ENCODE measurements around the gene CDK16. TPM values are rescaled to one million over a fixed set of nuclear protein-coding genes. Genes with fewer than 3 reads are reported as not detected.

CDK16 gene
- total RNA-seq, 1 donor from 2014 or later: 253 TPM

GRCh38 chrX:47241201-47242011, 22.9 kb downstream of the CDK16 start:
- TF ChIP-seq CTCF (IDR thresholded peaks at IDR 0.05; ENCODE audit: unreplicated experiment): no peak
- H3K4me1 Mint-ChIP-seq (ENCODE audit: low read depth): peaks cover 12% of the 10 kb centered on the region
- H3K36me3 Mint-ChIP-seq (ENCODE audit: insufficient read depth): peaks cover 48% of the 10 kb centered on the region
- DNase-seq (ENCODE audit: low spot score, unreplicated experiment): no peak
- no peaks in the 10 kb centered on the region for H3K9me3 Mint-ChIP-seq (ENCODE audit: low read depth)
- no peak overlapping the region for H3K27ac Mint-ChIP-seq
- H3K27me3 Mint-ChIP-seq: no peaks in the 10 kb centered on the region
- no peak overlapping the region for H3K4me3 Mint-ChIP-seq (ENCODE audit: low read depth)

- no peak for TF ChIP-seq CTCF (IDR thresholded peaks at IDR 0.05; ENCODE audit: unreplicated experiment)
- DNase-seq (ENCODE audit: low spot score, unreplicated experiment): no peak
- no peaks in the 10 kb centered on the region for H3K9me3 Mint-ChIP-seq (ENCODE audit: low read depth)
- H3K27me3 Mint-ChIP-seq: no peaks in the 10 kb centered on the region
- no peak overlapping the region for H3K4me3 Mint-ChIP-seq (ENCODE audit: low read depth)
- H3K4me1 Mint-ChIP-seq (ENCODE audit: low read depth): peaks cover 5% of the 10 kb centered on the region
- peaks cover 49% of the 10 kb centered on the region for H3K36me3 Mint-ChIP-seq (ENCODE audit: insufficient read depth)
- H3K27ac Mint-ChIP-seq: no peak overlapping the region
These were observed 23.8 kb downstream of the CDK16 start for GRCh38 chrX:47242321-47242720.

GRCh38 chrX:47243351-47243750, 24.9 kb downstream of the CDK16 start:
- peaks cover 4% of the 10 kb centered on the region for H3K4me1 Mint-ChIP-seq (ENCODE audit: low read depth)
- H3K4me3 Mint-ChIP-seq (ENCODE audit: low read depth): no peak overlapping the region
- H3K36me3 Mint-ChIP-seq (ENCODE audit: insufficient read depth): peaks cover 53% of the 10 kb centered on the region
- DNase-seq (ENCODE audit: low spot score, unreplicated experiment): no peak
- no peaks in the 10 kb centered on the region for H3K9me3 Mint-ChIP-seq (ENCODE audit: low read depth)
- TF ChIP-seq CTCF (IDR thresholded peaks at IDR 0.05; ENCODE audit: unreplicated experiment): no peak
- no peaks in the 10 kb centered on the region for H3K27me3 Mint-ChIP-seq
- H3K27ac Mint-ChIP-seq: no peak overlapping the region

- Mint-ChIP-seq H3K27me3 (no peaks in the 10 kb centered on the region), H3K4me1 (ENCODE audit: low read depth) (peaks cover 2% of the 10 kb centered on the region), H3K36me3 (ENCODE audit: insufficient read depth) (peaks cover 55% of the 10 kb centered on the region), H3K4me3 (ENCODE audit: low read depth) (no peak overlapping the region), H3K27ac (no peak overlapping the region), H3K9me3 (ENCODE audit: low read depth) (no peaks in the 10 kb centered on the region)
- TF ChIP-seq CTCF (IDR thresholded peaks at IDR 0.05; ENCODE audit: unreplicated experiment): no peak
- DNase-seq (ENCODE audit: low spot score, unreplicated experiment): no peak
These were observed 26.2 kb downstream of the CDK16 start for GRCh38 chrX:47244676-47245075.

GRCh38 chrX:47245156-47245555, 26.7 kb downstream of the CDK16 start:
- peaks cover 2% of the 10 kb centered on the region for H3K4me1 Mint-ChIP-seq (ENCODE audit: low read depth)
- no peak for TF ChIP-seq CTCF (IDR thresholded peaks at IDR 0.05; ENCODE audit: unreplicated experiment)
- H3K27ac Mint-ChIP-seq: no peak overlapping the region
- H3K36me3 Mint-ChIP-seq (ENCODE audit: insufficient read depth): peaks cover 52% of the 10 kb centered on the region
- DNase-seq (ENCODE audit: low spot score, unreplicated experiment): no peak
- no peak overlapping the region for H3K4me3 Mint-ChIP-seq (ENCODE audit: low read depth)
- H3K27me3 Mint-ChIP-seq: no peaks in the 10 kb centered on the region
- no peaks in the 10 kb centered on the region for H3K9me3 Mint-ChIP-seq (ENCODE audit: low read depth)
